ENCODE data around the gene SERPINA9. TPM values are rescaled to one million over a fixed set of nuclear protein-coding genes. Genes with fewer than 3 reads are reported as not detected.

Gene SERPINA9
- total RNA-seq, 1 experiment from 2014 or later: not detected

- TF ChIP-seq CTCF (IDR thresholded peaks at IDR 0.05 in 2 of 3, conservative IDR thresholded peaks at IDR 0.05 in 1 of 3; ENCODE audit: borderline replicate concordance in 1 of 3, insufficient read depth in 1 of 3, low read depth in 2 of 3, low read length in 2 of 3) (no peak), SIN3A (IDR thresholded peaks at IDR 0.05; ENCODE audit: low read depth) (no peak), EZH2 (IDR thresholded peaks at IDR 0.05) (no peak), CBX3 (IDR thresholded peaks at IDR 0.05; ENCODE audit: low read depth) (no peak)
Observed at GRCh38 chr14:94515856-94516255, 39.9 kb upstream of the SERPINA9 start (continued).

- Histone ChIP-seq H3K27ac (ENCODE audit: low read depth, low read length) (no peak overlapping the region), H3K4me2 (ENCODE audit: low read length) (no peak overlapping the region), H3K27me3 (ENCODE audit: insufficient read depth, low read length) (peaks cover 4% of the 10 kb centered on the region; the same call in 1 of the 2 replicates), H2AFZ (ENCODE audit: low read depth, low read length, poor library complexity, severe bottlenecking) (no peak overlapping the region), H3K9ac (ENCODE audit: low read length) (no peak overlapping the region), H3K79me2 (ENCODE audit: insufficient read depth, low read length) (no peaks in the 10 kb centered on the region), H3K4me1 (ENCODE audit: control insufficient read depth in 1 of 2, insufficient read depth in 2 of 2, low read length in 2 of 2) (no peaks in the 10 kb centered on the region), H3K36me3 (ENCODE audit: control insufficient read depth in 1 of 2, insufficient read depth in 2 of 2, low read length in 2 of 2) (no peaks in the 10 kb centered on the region), H3K9me2 (ENCODE audit: insufficient read depth) (no peaks in the 10 kb centered on the region), H3K4me3 (replicated peaks in 1 of 2; ENCODE audit: low read depth in 1 of 2, low read length in 2 of 2) (no peak overlapping the region), H4K20me1 (ENCODE audit: insufficient read depth) (no peaks in the 10 kb centered on the region), H3K9me3 (ENCODE audit: control insufficient read depth in 1 of 2, insufficient read depth in 1 of 2, low read depth in 1 of 2, low read length in 2 of 2) (no peaks in the 10 kb centered on the region)
- DNase-seq (ENCODE audit: low read depth, low spot score): no peak
- intact Hi-C loops (cut with micrococcal nuclease): no loop called here
- no peak for TF ChIP-seq EGR1 (IDR thresholded peaks at IDR 0.05; ENCODE audit: low read depth)
- no peak for TF ChIP-seq ELF1 (IDR thresholded peaks at IDR 0.05; ENCODE audit: borderline replicate concordance, low read depth)
- TF ChIP-seq JUND (IDR thresholded peaks at IDR 0.05): no peak
- TF ChIP-seq POLR2AphosphoS5 (IDR thresholded peaks at IDR 0.05; ENCODE audit: low read depth, low read length): no peak
- TF ChIP-seq POLR2A (IDR thresholded peaks at IDR 0.05; ENCODE audit: borderline replicate concordance, extremely low read depth, insufficient read depth, insufficient read length): no peak
- no peak for TF ChIP-seq RAD21 (IDR thresholded peaks at IDR 0.05; ENCODE audit: low read depth)
- TF ChIP-seq EZH2 (IDR thresholded peaks at IDR 0.05): no peak
- RAD21 ChIA-PET (ENCODE audit: low non-redundant PET in 1 of 2, low total read pairs in 2 of 2, uncharacterized antibody in 2 of 2, unreplicated experiment in 2 of 2): no interaction called here
- BruUV-seq (replicated peaks): no TSS peak
- no peak for ATAC-seq
- POLR2A ChIA-PET: no interaction called here
- CTCF ChIA-PET: no interaction called here
Observed at GRCh38 chr14:94515426-94515825, 39.4 kb upstream of the SERPINA9 start.
